Endothelial cell of umbilical vein (primary cell): ENCODE data around the gene HEATR1. TPM values are rescaled to one million over a fixed set of nuclear protein-coding genes. Genes with fewer than 3 reads are reported as not detected.

Experiments
- BruUV-seq: library from RNA; stranded (reverse); fragments of 400-500 nt; replicated peaks from 2 replicates; lab custom pipeline; 2021; lab: Mats Ljungman, UMichigan
- CTCF ChIA-PET: fragments of 300-600, 350-600 bp; sonication (Branson Sonifier 250); formaldehyde crosslinking; loops from one replicate; lab custom pipeline; 2021; ENCODE audit warnings: antibody characterized with exemption, inconsistent platforms; lab: Charles Lee
- POLR2A ChIA-PET: fragments of 300-600, 350-600 bp; sonication (Branson Sonifier 250); formaldehyde crosslinking; loops from one replicate; lab custom pipeline; 2021; ENCODE audit warnings: antibody characterized with exemption, inconsistent platforms; lab: Charles Lee
- DNase-seq: peaks from one replicate; pipeline ENCODE4 v3.0.0-alpha.2; 2011; ENCODE audit warnings: low read depth, low spot score
- FAIRE-seq: peaks from 2 replicates; lab custom pipeline; 2011; peaks lifted over from hg19 to GRCh38; lab: Jason Lieb, UNC
- H2AFZ ChIP-seq: 2 replicates; pipeline ENCODE4 v1.6.0; 2012; ENCODE audit warnings: low read depth, low read length, control low read depth, inconsistent platforms
- H3K27ac ChIP-seq: 2 replicates; pipeline ENCODE4 v1.5.1; 2011; ENCODE audit warnings: low read depth, mild to moderate bottlenecking, control low read depth, low read length, moderate library complexity; ENCODE audit not compliant: insufficient read depth
- H3K27me3 ChIP-seq, 2 experiments: 2 replicates each; pipeline versions ENCODE4 v1.6.0 to v1.6.1; 2011; ENCODE audit warnings: low read length in 2 of 2, mixed read lengths in 1 of 2; ENCODE audit not compliant: control insufficient read depth in 2 of 2, insufficient read depth in 2 of 2
- H3K36me3 ChIP-seq, 2 experiments: 2 replicates in 1 of 2; 3 replicates in 1 of 2; pipeline ENCODE4 v1.5.1; 2011; ENCODE audit warnings: low read length in 2 of 2, mild to moderate bottlenecking in 1 of 2, moderate library complexity in 1 of 2; ENCODE audit not compliant: control insufficient read depth in 2 of 2, insufficient read depth in 2 of 2; ENCODE audit errors: extremely low read depth in 1 of 2
- H3K4me1 ChIP-seq: 3 replicates; pipeline ENCODE4 v1.5.1; 2011; ENCODE audit warnings: mild to moderate bottlenecking, low read length; ENCODE audit not compliant: control insufficient read depth, insufficient read depth; ENCODE audit errors: extremely low read depth
- H3K4me2 ChIP-seq: 2 replicates; pipeline ENCODE4 v1.6.1; 2011; ENCODE audit warnings: low read length, control low read depth, mixed read lengths; ENCODE audit not compliant: insufficient read depth
- H3K4me3 ChIP-seq, 3 experiments: fragments of 200-600 bp in 1 of 3; sonication (generic), shearing (Covaris generic) in 1 of 3; replicated peaks in 1 of 3; 2 replicates each; pipeline ENCODE4 v1.5.1; 2011 to 2016; ENCODE audit warnings: control low read depth in 3 of 3, low read length in 3 of 3, mild to moderate bottlenecking in 2 of 3, inconsistent platforms in 1 of 3, low read depth in 1 of 3, moderate library complexity in 1 of 3; ENCODE audit not compliant: insufficient read depth in 1 of 3
- H3K79me2 ChIP-seq: 2 replicates; pipeline ENCODE4 v1.6.0; 2012; ENCODE audit warnings: low read length, inconsistent platforms; ENCODE audit not compliant: control insufficient read depth, insufficient read depth
- H3K9ac ChIP-seq: replicated peaks from 2 replicates; pipeline ENCODE3; 2011; ENCODE audit warnings: low read length, control low read depth; ENCODE audit not compliant: insufficient read depth; ENCODE audit errors: extremely low read depth
- H3K9me1 ChIP-seq: replicated peaks from 3 replicates; pipeline ENCODE4 v1.6.0; 2011; ENCODE audit warnings: mild to moderate bottlenecking, low read length; ENCODE audit not compliant: control insufficient read depth, insufficient read depth; ENCODE audit errors: extremely low read depth
- H3K9me3 ChIP-seq: replicated peaks from 2 replicates; pipeline ENCODE4 v1.5.1; 2012; ENCODE audit warnings: low read length, inconsistent platforms; ENCODE audit not compliant: control insufficient read depth, insufficient read depth
- H4K20me1 ChIP-seq: replicated peaks from 2 replicates; pipeline ENCODE3; 2011; ENCODE audit warnings: mild to moderate bottlenecking, low read length; ENCODE audit not compliant: control insufficient read depth, insufficient read depth; ENCODE audit errors: extremely low read depth
- CTCF ChIP-seq, 2 donors: IDR thresholded peaks; 1 replicate in 1 of 2; 2 replicates in 1 of 2; pipeline ENCODE4 v1.5.1; 2011; ENCODE audit warnings: low read length in 2 of 2, mild to moderate bottlenecking in 2 of 2, moderate library complexity in 2 of 2, control low read depth in 1 of 2, inconsistent platforms in 1 of 2, low read depth in 1 of 2; ENCODE audit not compliant: insufficient read depth in 1 of 2; ENCODE audit errors: extremely low read depth in 1 of 2
- EZH2 ChIP-seq: IDR thresholded peaks from 2 replicates; pipeline ENCODE4 v1.6.1; 2012; ENCODE audit warnings: borderline replicate concordance, low read depth, mild to moderate bottlenecking, moderate library complexity, low read length, inconsistent platforms; ENCODE audit not compliant: severe bottlenecking
- FOS ChIP-seq: IDR thresholded peaks from 2 replicates; pipeline ENCODE4 v1.6.1; 2011; ENCODE audit warnings: mild to moderate bottlenecking, low read length, moderate library complexity, borderline replicate concordance; ENCODE audit not compliant: insufficient read depth
- GATA2 ChIP-seq: IDR thresholded peaks from 2 replicates; pipeline ENCODE4 v1.7.0; 2011; ENCODE audit warnings: low read depth, mild to moderate bottlenecking, moderate library complexity, mixed read lengths, low read length; ENCODE audit not compliant: insufficient read length, insufficient read depth
- JUN ChIP-seq: IDR thresholded peaks from 2 replicates; pipeline ENCODE4 v1.6.1; 2011; ENCODE audit warnings: borderline replicate concordance, low read depth; ENCODE audit not compliant: insufficient read length, insufficient read depth
- MAX ChIP-seq: IDR thresholded peaks from 2 replicates; pipeline ENCODE4 v1.6.1; 2011; ENCODE audit not compliant: insufficient read depth, insufficient read length
- MYC ChIP-seq: IDR thresholded peaks from one replicate; pipeline ENCODE4 v1.6.1; 2011; ENCODE audit warnings: mild to moderate bottlenecking, low read depth, low read length
- POLR2A ChIP-seq: IDR thresholded peaks from 2 replicates; pipeline ENCODE4 v1.6.1; 2012; ENCODE audit warnings: low read depth, mild to moderate bottlenecking, control low read depth, low read length
- POLR2AphosphoS5 ChIP-seq: IDR thresholded peaks from 2 replicates; pipeline ENCODE4 v1.6.1; 2012; ENCODE audit warnings: low read depth, mild to moderate bottlenecking, control low read depth, low read length, moderate library complexity; ENCODE audit not compliant: insufficient read depth
- dilution Hi-C: fragments of 300-500 bp; cut with MboI; formaldehyde crosslinking; loops from one replicate; pipeline ENCODE4 v1.15.0; 2019; ENCODE audit warnings: low sequenced_read_pairs; ENCODE audit not compliant: extremely low pct_ligation_motif_present
- intact Hi-C: fragments of 100-400 bp; cut with micrococcal nuclease; formaldehyde crosslinking; loops from one replicate; pipeline ENCODE4 v1.10.0; 2022
- polyA plus RNA-seq, 4 experiments: library from polyadenylated mRNA; depleted of rRNA in 3 of 4; stranded (reverse) in 3 of 4; unstranded in 1 of 4; fragments of >200 nt; gene quantifications; 2 replicates each; pipeline versions ENCODE4 v1.2.1 to v1.2.3, GENCODE V29; 2011 to 2012; ENCODE audit warnings: missing spikeins in 1 of 4
- total RNA-seq: library from RNA; stranded (reverse); gene quantifications from 2 replicates; pipeline ENCODE4 v1.2.3, GENCODE V29; 2021

Gene HEATR1
- total and polyA plus RNA-seq, 2 donors (not counting 3 experiments of a cell fraction or from before 2014, with no cell fraction given): 8.4 to 62.0 TPM

GRCh38 chr1:236540813-236541465, 63.4 kb downstream of the HEATR1 start:
- Histone ChIP-seq H3K4me3 (no peak overlapping the region), H3K27me3 (no peaks in the 10 kb centered on the region), H3K4me1 (no peaks in the 10 kb centered on the region), H3K79me2 (no peaks in the 10 kb centered on the region), H3K9ac (no peak overlapping the region), H3K9me3 (no peaks in the 10 kb centered on the region), H3K27ac (no peak overlapping the region), H3K36me3 (peaks cover 10 to 45% of the 10 kb centered on the region in 2 experiments), H2AFZ (no peak overlapping the region), H3K9me1 (no peaks in the 10 kb centered on the region), H3K4me2 (no peak overlapping the region), H4K20me1 (no peaks in the 10 kb centered on the region)
- FAIRE-seq (no peak), DNase-seq (no peak)
- dilution Hi-C loops: no loop called here
- ChIA-PET POLR2A (no interaction called here), CTCF (interaction anchor here (1.3 kb wide), 1 partner anchor 17 kb away, joined by 6 read pairs; no protein-coding TSS in a partner anchor)
- intact Hi-C loops: no loop called here
- TF ChIP-seq EZH2: no peak
- BruUV-seq: no TSS peak

- Histone ChIP-seq H3K4me2 (no peak overlapping the region), H3K9ac (no peak overlapping the region), H3K9me3 (no peaks in the 10 kb centered on the region), H2AFZ (no peak overlapping the region), H4K20me1 (no peaks in the 10 kb centered on the region), H3K27ac (no peak overlapping the region), H3K79me2 (peaks cover 3% of the 10 kb centered on the region), H3K36me3 (peaks cover 6 to 21% of the 10 kb centered on the region in 2 experiments), H3K27me3 (no peaks in the 10 kb centered on the region), H3K4me1 (peaks cover 14% of the 10 kb centered on the region), H3K4me3 (no peak overlapping the region), H3K9me1 (no peaks in the 10 kb centered on the region)
- dilution Hi-C loops: no loop called here
- BruUV-seq: no TSS peak
- POLR2A ChIA-PET: no interaction called here
- intact Hi-C loops: no loop called here
- FAIRE-seq: no peak
- CTCF ChIA-PET: no interaction called here
- TF ChIP-seq MYC: no peak
- TF ChIP-seq GATA2: no peak
- no peak for TF ChIP-seq MAX
- TF ChIP-seq EZH2: no peak
- no peak for TF ChIP-seq POLR2A
- TF ChIP-seq JUN: no peak
- no peak for TF ChIP-seq POLR2AphosphoS5
- TF ChIP-seq FOS: no peak
- no peak for TF ChIP-seq CTCF (IDR thresholded peaks at IDR 0.05; ENCODE audit: extremely low read depth in 1 of 2, insufficient read depth in 1 of 2, low read depth in 1 of 2, low read length in 2 of 2)
- DNase-seq: no peak
Measured at GRCh38 chr1:236536540-236536939, 67.8 kb downstream of the HEATR1 start.
